K562 (cell line): ENCODE results near the gene HNMT. TPM values are rescaled to one million over a fixed set of nuclear protein-coding genes. Genes with fewer than 3 reads are reported as not detected.

ENCODE experiments used
- MGA ChIP-seq: fragments of 450-650 bp; IDR thresholded peaks from 2 replicates; pipeline ENCODE4 v1.6.1; 2016; ENCODE audit warnings: mild to moderate bottlenecking, moderate library complexity
- MLLT1 ChIP-seq, 2 experiments: fragments of 450-650 bp; IDR thresholded peaks; 2 replicates each; pipeline ENCODE4 v1.6.1; 2016
- ZBTB11 ChIP-seq, 3 experiments: fragments of 200-800 bp in 1 of 3; fragments of 250-450 bp in 1 of 3; fragments of 450-650 bp in 1 of 3; sonication (Bioruptor Pico) in 1 of 3; sonication (Bioruptor generic) in 1 of 3; formaldehyde crosslinking in 1 of 3; IDR thresholded peaks; 2 replicates each; pipeline versions ENCODE4 v1.6.1 to v1.8.0; 2016 to 2022; ENCODE audit warnings: mild to moderate bottlenecking in 2 of 3, missing genetic modification characterization in 2 of 3, missing compliant biosample characterization in 1 of 3, moderate library complexity in 1 of 3
- polyA plus RNA-seq, 8 experiments: library from polyadenylated mRNA; depleted of rRNA in 4 of 8; stranded (reverse) in 5 of 8; unstranded in 3 of 8; fragments of >200 nt; fragmentation: Nextera tagmentation in 2 of 8; fragmentation: Illumina TruSeq in 1 of 8; extraction: Ambion mirVana in 2 of 8; extraction: Trizol in 1 of 8; gene quantifications; 2 replicates each; pipeline versions ENCODE4 v1.2.1 to v1.2.3, GENCODE V29; 2011 to 2014; ENCODE audit warnings: inconsistent platforms in 1 of 8, missing spikeins in 1 of 8
- total RNA-seq, 7 experiments: library from RNA; depleted of rRNA in 6 of 7; stranded (reverse); fragments of >200 nt in 6 of 7; fragmentation: Illumina TruSeq in 2 of 7; extraction: Trizol in 2 of 7; gene quantifications; 2 replicates each; pipeline versions ENCODE4 v1.2.1 to v1.2.3, GENCODE V29; 2011 to 2021; ENCODE audit warnings: low replicate concordance in 1 of 7

Gene HNMT
- total and polyA plus RNA-seq, 9 of the 15 experiments (the other 6 are each of a cell fraction or from before 2014, with no cell fraction given) = 3.1 to 10.9 (median 5.3) TPM

GRCh38 chr2:137975280-137976271 is 11.3 kb downstream of the HNMT start (continued):
- TF ChIP-seq ZBTB11 (CRISPR knock-in tag; IDR thresholded peaks at IDR 0.05) (no peak), MGA (no peak), MLLT1 (IDR thresholded peaks at IDR 0.05) (no peak)
